Middle frontal gyrus (tissue), 1 donor: Measurements from ENCODE around the gene SYNDIG1.

Source experiments
- DNase-seq: peaks from one replicate; pipeline ENCODE4 v3.0.0-alpha.2; 2015; ENCODE audit warnings: low spot score; ENCODE audit errors: extremely low spot score

SYNDIG1 gene

GRCh38 chr20:24469116-24469893 is at the start of gene SYNDIG1:
Gene SYNDIG1, plus strand, starts transcription at chr20:24469629. Its CDS starts 73,469 bp downstream, at chr20:24543098.
- no peak for DNase-seq

- DNase-seq = no peak
Measured at GRCh38 chr20:24419786-24420185, 49.6 kb upstream of the SYNDIG1 start.

GRCh38 chr20:24420567-24420966 is 48.9 kb upstream of the SYNDIG1 start:
- no peak for DNase-seq

GRCh38 chr20:24421071-24421470 is 48.4 kb upstream of the SYNDIG1 start:
- DNase-seq = no peak

GRCh38 chr20:24422091-24422760 is 47.2 kb upstream of the SYNDIG1 start:
- DNase-seq = no peak

GRCh38 chr20:24423390-24424313 is 45.8 kb upstream of the SYNDIG1 start:
- no peak for DNase-seq

GRCh38 chr20:24425523-24426135 is 43.8 kb upstream of the SYNDIG1 start:
- DNase-seq = no peak

GRCh38 chr20:24431279-24432045 is 38.0 kb upstream of the SYNDIG1 start:
- DNase-seq = no peak

GRCh38 chr20:24432046-24432442 is 37.4 kb upstream of the SYNDIG1 start:
- no peak for DNase-seq

- DNase-seq = no peak
Measured at GRCh38 chr20:24436160-24436559, 33.3 kb upstream of the SYNDIG1 start.

GRCh38 chr20:24437196-24438082 is 32.0 kb upstream of the SYNDIG1 start:
- DNase-seq = no peak

GRCh38 chr20:24438331-24438730 is 31.1 kb upstream of the SYNDIG1 start:
- DNase-seq = no peak

- DNase-seq = no peak
Measured at GRCh38 chr20:24439737-24440387, 29.6 kb upstream of the SYNDIG1 start.

GRCh38 chr20:24441661-24442060 is 27.8 kb upstream of the SYNDIG1 start:
- no peak for DNase-seq

- no peak for DNase-seq
Measured at GRCh38 chr20:24442909-24443308, 26.5 kb upstream of the SYNDIG1 start.

- DNase-seq = no peak
Measured at GRCh38 chr20:24443436-24443835, 26.0 kb upstream of the SYNDIG1 start.

- DNase-seq = no peak
Measured at GRCh38 chr20:24444526-24445190, 24.8 kb upstream of the SYNDIG1 start.

- DNase-seq = no peak
Measured at GRCh38 chr20:24445510-24446170, 23.8 kb upstream of the SYNDIG1 start.
